GM21723 (cell line): ENCODE measurements around the gene CNTLN.
"Not testable (repeated sequence)": the region's sequence is repeated elsewhere in the genome, so short reads cannot be mapped to it uniquely, and the experiment has no call there.

Experiments used
- ATAC-seq: cut with Tn5 transposase; IDR thresholded peaks from one replicate; pipeline ENCODE4 v1.9.1; 2021; ENCODE audit warnings: mild to moderate bottlenecking, moderate library complexity; ENCODE audit not compliant: unreplicated experiment

Gene CNTLN

GRCh38 chr9:17171309-17172094 lies 36.7 kb downstream of the CNTLN start:
- no peak for ATAC-seq

- ATAC-seq: not testable (repeated sequence)
Measured at GRCh38 chr9:17177496-17177895, 42.7 kb downstream of the CNTLN start.

GRCh38 chr9:17185481-17186029 lies 50.7 kb downstream of the CNTLN start:
- no peak for ATAC-seq

- ATAC-seq: no peak
Measured at GRCh38 chr9:17191082-17191481, 56.2 kb downstream of the CNTLN start.

GRCh38 chr9:17204611-17205152 lies 69.8 kb downstream of the CNTLN start:
- no peak for ATAC-seq

- ATAC-seq: no peak
Measured at GRCh38 chr9:17216011-17216410, 81.2 kb downstream of the CNTLN start.

GRCh38 chr9:17216646-17217045 lies 81.8 kb downstream of the CNTLN start:
- no peak for ATAC-seq

GRCh38 chr9:17217272-17217671 lies 82.4 kb downstream of the CNTLN start:
- ATAC-seq: no peak

- no peak for ATAC-seq
Measured at GRCh38 chr9:17219261-17219660, 84.4 kb downstream of the CNTLN start.

GRCh38 chr9:17222932-17223331 lies 88.1 kb downstream of the CNTLN start:
- ATAC-seq: no peak

GRCh38 chr9:17225407-17225806 lies 90.6 kb downstream of the CNTLN start:
- no peak for ATAC-seq

GRCh38 chr9:17229945-17230560 lies 95.2 kb downstream of the CNTLN start:
- no peak for ATAC-seq

GRCh38 chr9:17230646-17231045 lies 95.8 kb downstream of the CNTLN start:
- no peak for ATAC-seq

GRCh38 chr9:17236147-17236546 lies 101.3 kb downstream of the CNTLN start:
- ATAC-seq: no peak

- ATAC-seq: no peak
Measured at GRCh38 chr9:17246770-17247169, 111.9 kb downstream of the CNTLN start.

- ATAC-seq: no peak
Measured at GRCh38 chr9:17251100-17251499, 116.3 kb downstream of the CNTLN start.

GRCh38 chr9:17268531-17269188 lies 133.8 kb downstream of the CNTLN start:
- ATAC-seq: not testable (repeated sequence)

- ATAC-seq: no peak
Measured at GRCh38 chr9:17269799-17270198, 135.0 kb downstream of the CNTLN start.

GRCh38 chr9:17272536-17272935 lies 137.7 kb downstream of the CNTLN start:
- ATAC-seq: no peak

GRCh38 chr9:17280350-17281012 lies 145.6 kb downstream of the CNTLN start:
- no peak for ATAC-seq

- ATAC-seq: not testable (repeated sequence)
Measured at GRCh38 chr9:17290673-17291072, 155.8 kb downstream of the CNTLN start.
